ENCODE results near the gene RBM33. TPM values are rescaled to one million over a fixed set of nuclear protein-coding genes. Genes with fewer than 3 reads are reported as not detected.
"Not testable (repeated sequence)": the region's sequence is repeated elsewhere in the genome, so short reads cannot be mapped to it uniquely, and the experiment has no call there.

RBM33 gene
- total RNA-seq, 1 donor from 2014 or later = 21.8 TPM

DNA sequence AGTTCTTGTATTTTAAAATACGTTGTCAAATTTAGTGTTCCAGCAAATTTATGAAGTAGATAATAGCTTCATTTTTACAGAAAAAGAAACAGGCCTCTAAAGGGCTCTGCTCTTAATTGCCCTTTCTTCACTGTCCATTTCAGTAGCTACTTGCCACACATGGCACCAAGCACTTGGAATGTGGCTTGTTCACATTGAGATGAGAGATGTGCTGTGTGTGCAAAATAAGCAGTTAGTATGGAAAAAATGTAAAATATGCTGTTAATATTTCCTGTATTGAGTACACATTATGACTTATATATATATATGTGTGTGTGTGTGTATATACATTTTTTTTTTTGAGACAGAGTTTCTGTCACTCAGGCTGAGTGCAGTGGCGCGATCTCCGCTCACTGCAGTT, 19.5 kb downstream of the RBM33 start:
- DNase-seq (ENCODE audit: low read depth, low spot score) = no peak

DNA sequence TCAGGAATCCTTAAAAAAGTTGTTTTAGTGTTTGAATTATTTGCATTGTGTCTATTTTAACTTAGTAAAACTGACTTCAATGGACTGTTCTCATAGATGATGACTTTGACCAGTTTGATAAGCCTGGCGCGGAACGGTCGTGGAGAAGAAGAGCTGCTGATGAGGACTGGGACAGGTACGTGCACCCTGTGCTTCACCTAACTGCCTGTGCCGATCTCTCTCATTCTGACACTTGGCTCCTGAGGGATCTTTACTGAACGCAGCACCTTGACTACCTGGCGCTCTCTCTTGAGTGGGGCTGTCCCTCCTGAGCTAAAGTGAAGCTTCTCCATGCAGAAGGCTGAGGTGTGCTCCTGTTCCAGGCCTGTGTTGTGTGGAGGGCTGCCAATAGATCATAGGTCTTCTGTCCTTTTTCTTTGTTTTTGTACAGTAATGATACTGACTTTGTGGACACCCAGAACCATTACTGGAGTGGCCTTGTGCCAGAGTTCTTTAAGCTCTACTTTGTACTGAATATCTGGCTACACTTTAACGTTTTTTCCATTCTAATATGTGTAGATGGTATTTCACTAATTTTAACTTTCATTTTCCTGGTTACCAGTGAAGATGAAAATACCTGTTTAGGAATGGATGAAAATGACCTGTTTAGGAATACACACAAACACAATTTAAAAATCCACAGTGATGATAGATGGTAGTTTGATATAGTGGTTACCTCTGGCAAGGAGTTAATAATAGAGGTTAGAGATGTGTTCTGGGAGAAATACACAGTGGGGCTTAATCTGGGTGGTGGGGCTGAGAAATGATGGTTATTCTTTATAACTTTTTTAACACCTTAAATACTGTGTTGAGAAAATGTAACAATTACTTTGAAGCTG, 20.9 kb downstream of the RBM33 start:
- no peak for DNase-seq (ENCODE audit: low read depth, low spot score)

DNA sequence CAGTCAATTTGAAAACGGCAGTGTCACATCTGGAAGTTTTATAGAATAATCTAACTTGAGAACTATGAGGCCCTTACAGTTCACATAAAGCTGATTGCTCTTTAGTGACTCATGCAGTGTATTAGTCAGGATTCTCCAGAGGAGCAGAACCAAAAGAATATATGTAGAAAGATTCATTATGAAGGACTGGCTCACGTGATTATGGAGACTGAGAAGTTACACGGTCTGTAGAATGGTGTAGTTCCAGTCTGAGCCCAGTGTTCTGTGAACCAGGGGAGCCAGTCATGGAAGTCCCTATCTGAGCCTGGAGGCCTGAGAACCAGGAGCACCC, 21.5 kb downstream of the RBM33 start:
- peak; percentile 51 for DNase-seq (ENCODE audit: low read depth, low spot score)

DNA sequence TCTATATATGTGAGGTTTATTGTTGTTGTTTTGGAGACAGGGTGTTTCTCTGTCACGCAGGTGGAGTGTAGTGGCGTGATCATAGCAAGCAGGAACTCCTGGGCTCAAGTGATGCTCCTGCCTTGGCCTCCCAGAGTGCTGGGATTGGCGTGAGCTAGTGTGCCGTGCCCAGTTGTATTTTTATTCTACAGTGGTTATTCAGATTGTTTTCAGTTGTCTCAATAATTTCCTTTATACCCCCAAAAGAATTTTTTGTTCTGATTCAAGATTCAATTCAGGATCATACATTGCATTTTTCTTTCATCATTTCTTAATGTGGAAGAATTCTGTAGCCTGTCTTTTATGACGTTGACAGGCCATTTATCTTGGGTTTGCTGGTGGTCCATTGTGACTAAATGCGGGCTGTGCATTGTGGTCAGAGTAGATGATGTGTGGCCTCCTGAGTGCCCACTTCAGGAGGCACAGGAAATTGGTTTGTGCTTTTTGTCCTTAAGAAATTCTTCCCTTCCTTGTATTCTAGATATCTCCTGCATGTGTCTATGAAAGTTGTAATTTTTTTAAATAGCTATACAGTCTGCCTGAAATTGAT, 22.9 kb downstream of the RBM33 start:
- no peak for DNase-seq (ENCODE audit: low read depth, low spot score)

DNA sequence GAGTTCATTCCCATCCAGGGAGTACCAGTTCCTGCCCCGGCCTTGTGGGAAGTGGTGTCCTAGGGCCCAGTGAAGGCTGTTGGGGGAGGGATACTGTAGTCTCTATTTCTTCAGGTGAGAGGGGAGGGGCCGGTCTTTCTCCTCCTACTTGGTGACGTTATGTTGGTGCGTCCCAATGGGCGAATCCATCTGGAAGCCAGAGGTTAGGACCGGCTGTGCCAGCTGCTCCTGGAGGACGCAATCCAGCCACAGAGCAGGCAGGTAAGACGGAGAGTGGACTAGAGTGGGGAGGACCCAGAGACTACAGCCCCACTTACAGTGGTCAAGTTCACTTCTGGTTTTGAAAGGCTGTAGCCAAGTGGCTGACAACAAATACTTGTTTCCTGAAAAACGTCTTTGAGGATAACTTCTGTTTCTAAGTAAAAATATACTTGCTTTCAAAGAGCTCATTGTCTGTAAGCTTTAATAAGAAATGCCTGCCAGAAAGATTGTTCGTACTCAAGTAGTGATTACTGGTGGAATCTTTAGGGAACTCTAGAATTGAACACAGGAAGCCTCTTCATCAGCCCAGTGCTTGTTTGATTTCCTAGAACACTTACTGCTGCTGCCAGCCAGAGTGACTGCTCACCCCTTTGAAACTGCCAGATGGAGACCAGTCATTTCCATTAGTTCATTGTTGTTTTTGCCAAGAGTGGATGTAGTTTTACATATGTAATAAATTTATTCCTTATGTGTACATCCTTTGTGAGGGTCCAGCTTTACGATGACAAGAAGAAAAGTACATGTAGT, 25.4 kb downstream of the RBM33 start:
- peak; percentile 52 for DNase-seq (ENCODE audit: low read depth, low spot score)

DNA sequence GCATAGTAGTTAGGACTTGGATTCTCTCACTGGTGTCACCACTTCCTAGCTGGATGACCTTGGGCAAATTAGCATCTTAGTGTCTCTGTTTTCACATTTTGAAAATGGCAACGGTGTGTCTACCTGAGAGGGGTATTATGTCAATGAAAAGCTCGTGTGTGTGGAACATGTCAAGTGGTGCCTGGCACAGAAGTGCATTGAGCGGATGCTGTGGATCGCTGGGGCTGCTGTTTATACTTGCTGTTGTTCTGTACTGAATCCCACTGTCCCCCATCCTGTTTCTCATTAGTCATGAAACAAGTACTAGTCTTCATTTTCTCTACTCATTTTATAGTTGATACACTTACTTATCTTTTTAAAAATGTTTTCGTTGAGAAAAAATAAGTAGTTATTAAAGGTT, 26.1 kb downstream of the RBM33 start:
- no peak for DNase-seq (ENCODE audit: low read depth, low spot score)

DNA sequence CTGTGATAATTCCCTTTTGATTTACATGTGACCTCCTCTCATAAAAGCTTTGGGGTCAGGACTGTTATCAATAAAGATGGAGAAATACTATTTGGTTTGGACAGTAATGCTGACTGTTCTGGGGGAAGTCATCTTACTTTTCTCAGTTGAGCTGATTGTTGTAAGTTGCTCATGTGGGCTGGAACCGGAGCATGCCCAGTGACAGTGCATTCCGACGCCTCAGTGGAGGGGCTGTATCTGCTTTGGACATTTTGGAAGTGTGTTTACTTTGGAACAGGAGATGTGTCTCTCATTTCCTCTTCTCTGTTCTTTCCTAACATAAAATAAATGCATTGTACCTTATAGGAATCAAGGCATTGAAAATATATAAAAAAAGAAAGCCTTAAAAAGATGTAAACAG, 30.1 kb downstream of the RBM33 start:
- no peak for DNase-seq (ENCODE audit: low read depth, low spot score)

DNA sequence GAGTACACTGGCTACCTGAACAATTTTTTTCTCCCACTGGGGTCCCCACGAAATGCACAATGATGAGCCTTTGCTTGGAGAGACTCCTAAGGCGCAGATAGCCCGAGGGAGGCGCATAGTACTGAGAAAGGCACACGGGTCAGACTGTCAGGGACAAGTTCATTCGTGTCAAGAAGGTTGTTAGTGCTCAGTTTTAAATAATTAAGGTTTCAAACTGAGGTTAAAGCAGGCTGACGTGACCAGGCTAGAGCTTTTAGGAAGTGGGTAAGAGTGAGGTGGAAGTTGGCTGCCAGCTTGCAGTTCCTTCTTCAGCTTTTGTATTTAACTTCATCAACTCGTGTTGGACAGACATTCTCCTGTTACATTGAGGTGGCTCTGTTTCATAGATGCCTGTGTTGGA, 31.6 kb downstream of the RBM33 start:
- DNase-seq (ENCODE audit: low read depth, low spot score) = no peak

DNA sequence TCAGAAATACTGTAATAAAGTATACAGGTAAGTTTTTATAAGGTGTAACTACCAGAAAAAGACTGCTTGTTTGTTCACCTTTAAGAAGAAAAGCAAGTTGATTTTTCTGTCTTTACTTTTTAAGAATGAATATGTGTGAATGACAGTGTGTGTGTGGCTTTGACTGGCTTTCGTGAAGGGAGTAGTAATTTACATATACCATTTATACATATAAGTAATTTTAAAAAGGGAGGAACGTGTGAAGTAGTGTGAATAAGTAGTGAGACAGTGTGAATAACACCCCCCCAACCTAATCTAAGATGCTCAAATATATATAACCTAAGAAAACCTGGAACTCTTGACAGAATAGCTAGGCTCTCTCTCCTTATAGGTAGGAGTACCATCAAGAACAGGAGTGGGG, 33.2 kb downstream of the RBM33 start:
- DNase-seq (ENCODE audit: low read depth, low spot score) = no peak

DNA sequence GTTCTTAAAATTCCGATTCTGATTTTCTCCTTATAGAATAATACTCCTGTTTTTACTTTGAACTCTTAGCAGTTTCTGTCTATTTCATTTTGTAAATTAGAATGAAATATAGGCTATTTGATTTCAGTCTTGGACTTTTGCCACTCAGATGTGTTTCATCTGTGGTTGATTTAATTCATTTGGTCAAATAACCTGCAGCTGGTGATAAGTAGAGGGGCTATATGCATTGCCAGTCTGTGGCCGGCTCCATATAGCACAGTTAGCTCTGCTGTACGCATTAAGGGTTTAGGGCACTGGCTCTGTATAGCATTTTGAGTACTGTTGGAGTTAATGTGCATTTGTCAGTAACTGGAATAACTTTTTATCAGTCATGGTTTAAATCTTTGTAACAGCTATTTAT, 35.7 kb downstream of the RBM33 start:
- no peak for DNase-seq (ENCODE audit: low read depth, low spot score)

DNA sequence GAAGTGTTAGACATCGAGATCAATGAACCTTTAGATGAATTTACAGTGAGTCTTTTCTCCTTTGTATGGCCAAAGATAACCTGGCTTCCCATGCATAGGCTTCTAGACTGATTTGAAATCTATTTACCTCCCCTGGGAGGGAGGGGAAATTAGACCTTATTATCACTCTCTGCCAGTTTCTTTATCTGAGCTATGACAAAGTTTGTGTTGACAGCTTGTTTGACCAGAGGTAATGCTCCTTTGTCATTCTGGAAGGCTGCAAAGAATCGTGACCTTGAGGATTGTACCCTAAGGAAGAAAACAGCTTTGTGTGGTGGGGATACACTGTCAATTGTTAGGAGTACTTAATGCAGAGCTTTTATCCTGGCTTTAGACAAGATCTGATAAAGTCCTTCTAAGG, 36.4 kb downstream of the RBM33 start:
- DNase-seq (ENCODE audit: low read depth, low spot score) = no peak

DNA sequence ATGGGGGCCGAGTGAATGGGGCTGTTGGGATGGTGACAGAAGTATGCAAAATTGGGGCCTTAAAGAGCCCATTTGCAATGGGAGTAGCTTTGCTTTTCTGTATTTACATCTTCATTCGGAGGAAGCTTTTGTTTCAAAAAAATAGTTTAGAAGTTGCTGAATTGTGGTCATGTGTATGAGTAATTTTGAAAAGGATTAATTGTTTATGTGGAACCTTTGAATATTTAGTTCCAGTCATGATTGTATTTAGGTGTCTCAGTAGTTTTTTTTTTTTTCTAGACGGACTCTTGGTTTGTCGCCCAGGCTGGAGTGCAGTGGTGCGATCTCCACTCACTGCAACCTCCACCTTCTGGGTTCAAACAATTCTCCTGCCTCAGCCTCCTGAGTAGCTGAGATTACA, 37.2 kb downstream of the RBM33 start:
- DNase-seq (ENCODE audit: low read depth, low spot score) = no peak

DNA sequence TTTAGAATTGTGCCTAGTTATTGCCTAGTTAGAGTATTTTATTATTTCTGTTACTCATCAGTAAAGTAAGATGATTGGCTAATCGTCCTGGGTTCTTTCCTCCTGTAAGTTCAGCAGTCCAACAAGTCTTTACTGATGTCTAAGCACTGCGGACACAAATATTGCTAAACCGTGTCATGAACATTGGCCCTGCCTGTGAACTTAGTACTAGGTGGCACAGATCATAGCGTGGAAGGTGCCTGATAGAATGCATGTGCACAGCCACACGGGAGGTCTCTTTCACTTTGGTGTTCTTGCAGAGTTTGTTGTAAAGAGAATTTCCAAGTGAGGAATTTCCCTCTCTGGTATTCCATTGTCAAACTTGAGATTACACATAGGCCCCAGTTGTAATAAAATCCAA, 38.0 kb downstream of the RBM33 start:
- DNase-seq (ENCODE audit: low read depth, low spot score) = no peak

DNA sequence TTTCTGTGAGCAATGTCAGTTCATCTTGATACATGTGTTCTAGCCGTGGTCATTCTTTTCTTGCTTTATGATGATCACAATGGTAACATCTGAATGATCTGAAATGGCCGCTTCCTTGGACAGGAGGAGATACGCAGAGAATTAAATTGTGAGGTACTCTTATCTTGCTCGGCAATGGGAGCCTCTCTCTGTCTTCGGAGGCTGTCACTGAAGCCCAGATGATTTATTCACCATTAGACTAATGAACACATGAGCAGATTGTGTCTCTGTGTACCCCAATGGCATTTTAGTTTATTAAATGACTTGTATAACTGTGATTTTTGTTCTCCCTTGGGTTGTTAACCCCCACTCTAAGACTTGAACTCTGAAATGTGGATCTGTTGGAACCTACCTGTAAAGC, 38.6 kb downstream of the RBM33 start:
- no peak for DNase-seq (ENCODE audit: low read depth, low spot score)

DNA sequence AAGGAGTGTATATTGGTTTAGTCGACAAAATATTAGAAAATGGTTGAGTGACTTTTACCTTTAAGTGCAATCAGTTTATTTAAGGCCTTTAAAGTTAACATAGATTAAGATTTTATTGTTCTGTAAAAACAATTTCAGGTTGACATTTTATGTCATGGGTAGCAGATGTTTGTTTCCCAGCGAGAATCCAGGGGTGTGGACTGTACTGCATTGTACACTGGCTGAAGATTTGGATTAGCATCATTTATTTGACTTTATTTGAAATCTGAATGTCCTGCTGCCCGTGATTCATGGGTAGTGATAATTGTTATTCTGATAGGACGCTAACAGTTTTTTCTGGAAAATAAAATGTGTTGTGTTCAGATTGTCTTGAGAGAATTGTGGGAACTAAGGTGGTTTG, 39.3 kb downstream of the RBM33 start:
- DNase-seq (ENCODE audit: low read depth, low spot score) = no peak

DNA sequence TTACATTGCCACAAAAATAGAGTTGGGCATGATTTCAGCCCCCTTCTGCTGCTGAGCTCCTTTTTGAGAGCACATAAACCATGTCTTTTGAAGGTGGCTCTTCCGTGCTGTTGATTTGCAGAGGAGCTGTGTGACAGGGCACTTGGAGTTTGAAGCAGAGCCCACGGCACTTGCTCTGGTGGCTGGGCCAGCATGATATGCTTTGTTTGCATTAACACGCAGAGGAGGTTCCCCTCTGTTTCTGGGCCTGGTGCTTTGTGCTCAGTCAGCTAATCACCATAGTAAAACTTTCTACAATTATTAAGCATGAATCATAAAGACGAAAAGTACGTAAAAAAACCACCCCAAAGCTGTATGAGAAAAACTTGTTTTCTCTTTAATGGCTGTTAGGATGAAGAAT, 40.1 kb downstream of the RBM33 start:
- no peak for DNase-seq (ENCODE audit: low read depth, low spot score)

DNA sequence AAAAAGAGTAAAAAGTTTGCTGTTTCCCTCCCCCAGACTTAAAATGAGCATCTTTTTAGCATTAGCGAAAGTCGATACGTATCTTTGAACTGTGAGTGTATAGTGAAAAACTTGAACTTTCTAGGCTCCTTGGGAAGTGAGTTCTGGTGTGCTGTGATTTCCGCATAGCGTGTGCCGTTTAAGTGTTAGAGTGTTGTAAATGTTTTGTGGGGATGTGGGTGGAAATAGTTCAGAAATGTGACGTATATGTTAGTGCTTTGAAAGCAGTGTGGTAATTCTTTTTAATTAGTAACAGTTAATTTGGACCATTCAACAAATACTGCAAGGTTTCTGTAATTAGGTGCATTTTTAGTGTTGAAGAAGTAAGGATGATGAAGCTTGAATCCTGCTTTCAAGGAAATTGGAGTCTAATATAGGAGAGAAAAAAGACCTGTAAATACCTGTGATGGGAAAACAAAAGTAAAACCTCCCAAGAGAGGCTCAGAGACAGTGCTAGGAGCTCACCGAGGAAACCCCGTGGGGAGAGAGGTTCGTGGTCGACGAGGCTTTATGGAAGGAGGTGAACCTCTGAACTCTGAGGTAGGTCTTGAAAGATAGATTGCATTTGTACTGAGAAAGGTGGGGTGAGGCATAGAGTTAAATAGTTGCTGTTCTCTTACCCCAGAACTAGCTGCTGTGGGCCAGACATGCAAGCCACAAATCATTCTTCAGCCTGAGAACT, 40.8 kb downstream of the RBM33 start:
- DNase-seq (ENCODE audit: low read depth, low spot score) = no peak

DNA sequence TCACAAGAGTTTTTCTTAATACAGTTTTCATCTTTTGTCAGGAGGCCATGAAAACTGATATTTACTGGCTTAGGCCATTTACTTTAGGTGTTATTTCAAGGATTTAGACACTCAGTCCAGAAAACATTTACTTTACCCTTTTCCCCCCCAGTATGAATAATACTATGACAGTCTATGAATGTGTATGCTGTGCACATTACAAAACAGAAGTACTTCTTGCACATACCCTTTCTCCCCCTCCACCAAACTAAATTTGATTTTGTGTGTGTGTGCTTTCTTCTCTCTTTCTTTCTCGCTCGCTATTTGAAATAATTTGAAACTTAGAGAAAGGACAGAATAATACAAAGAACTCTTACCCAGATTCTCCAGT, 41.3 kb downstream of the RBM33 start:
- DNase-seq (ENCODE audit: low read depth, low spot score) = no peak

DNA sequence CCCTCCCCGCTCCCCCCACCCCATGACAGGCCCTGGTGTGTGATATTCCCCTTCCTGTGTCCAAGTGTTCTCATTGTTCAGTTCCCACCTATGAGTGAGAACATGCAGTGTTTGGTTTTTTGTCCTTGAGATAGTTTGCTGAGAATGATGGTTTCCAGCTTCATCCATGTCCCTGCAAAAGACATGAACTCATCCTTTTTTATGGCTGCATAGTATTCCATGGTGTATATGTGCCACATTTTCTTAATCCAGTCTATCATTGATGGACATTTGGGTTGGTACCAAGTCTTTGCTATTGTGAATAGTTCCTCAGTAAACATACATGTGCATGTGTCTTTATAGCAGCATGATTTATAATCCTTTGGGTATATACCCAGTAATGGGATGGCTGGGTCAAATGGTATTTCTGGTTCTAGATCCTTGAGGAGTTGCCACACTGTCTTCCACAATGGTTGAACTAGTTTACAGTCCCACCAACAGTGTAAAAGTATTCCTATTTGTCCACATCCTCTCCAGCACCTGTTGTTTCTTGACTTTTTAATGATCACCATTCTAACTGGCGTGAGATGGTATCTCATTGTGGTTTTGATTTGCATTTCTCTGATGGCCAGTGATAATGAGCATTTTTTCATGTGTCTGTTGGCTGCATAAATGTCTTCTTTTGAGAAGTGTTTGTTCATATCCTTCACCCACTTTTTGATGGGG, 42.3 kb downstream of the RBM33 start:
- DNase-seq (ENCODE audit: low read depth, low spot score) = not testable (repeated sequence)

DNA sequence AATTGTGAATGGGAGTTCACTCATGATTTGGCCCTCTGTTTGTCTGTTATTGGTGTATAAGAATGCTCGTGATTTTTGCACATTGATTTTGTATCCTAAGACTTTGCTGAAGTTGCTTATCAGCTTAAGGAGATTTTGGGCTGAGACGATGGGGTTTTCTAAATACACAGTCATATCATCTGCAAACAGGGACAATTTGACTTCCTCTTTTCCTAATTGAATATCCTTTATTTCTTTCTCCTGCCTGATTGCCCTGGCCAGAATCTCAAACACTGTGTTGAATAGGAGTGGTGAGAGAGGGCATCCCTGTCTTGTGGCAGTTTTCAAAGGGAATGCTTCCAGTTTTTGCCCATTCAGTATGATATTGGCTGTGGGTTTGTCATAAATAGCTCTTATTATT, 43.8 kb downstream of the RBM33 start:
- DNase-seq (ENCODE audit: low read depth, low spot score) = not testable (repeated sequence)

DNA sequence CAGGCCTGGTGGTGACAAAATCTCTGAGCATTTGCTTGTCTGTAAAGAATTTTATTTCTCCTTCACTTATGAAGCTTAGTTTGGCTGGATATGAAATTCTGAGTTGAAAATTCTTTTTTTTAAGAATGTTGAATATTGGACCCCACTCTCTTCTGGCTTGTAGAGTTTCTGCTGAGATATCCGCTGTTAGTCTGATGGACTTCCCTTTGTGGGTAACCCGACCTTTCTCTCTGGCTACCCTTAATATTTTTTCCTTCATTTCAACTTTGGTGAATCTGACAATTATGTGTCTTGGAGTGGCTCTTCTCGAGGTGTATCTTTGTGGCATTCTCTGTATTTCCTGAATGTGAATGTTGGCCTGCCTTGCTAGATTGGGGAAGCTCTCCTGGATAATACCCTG, 46.2 kb downstream of the RBM33 start:
- not testable (repeated sequence) for DNase-seq (ENCODE audit: low read depth, low spot score)
